IMR-90 (cell line): ENCODE measurements around the gene ATP2C2. TPM values are rescaled to one million over a fixed set of nuclear protein-coding genes. Genes with fewer than 3 reads are reported as not detected.

Experiments used
- ATAC-seq: fragments of 200-7000 bp; cut with Tn5 transposase; 2 replicates; pipeline ENCODE4 v1.9.1; 2020; ENCODE audit warnings: low read depth, mild to moderate bottlenecking, moderate library complexity
- BruUV-seq: library from RNA; stranded (reverse); fragments of 400-500 nt; replicated peaks from 2 replicates; lab custom pipeline; 2021; lab: Mats Ljungman, UMichigan
- CTCF ChIA-PET: fragments of 300-600 bp; formaldehyde crosslinking; extraction: SDS; loops from one replicate; lab custom pipeline; 2021; ENCODE audit warnings: antibody characterized with exemption; lab: Yijun Ruan, JAX
- POLR2A ChIA-PET: fragments of 300-600 bp; sonication (Branson Sonifier 250); formaldehyde crosslinking; loops from one replicate; lab custom pipeline; 2022; ENCODE audit warnings: antibody characterized with exemption; ENCODE audit not compliant: unreplicated experiment; lab: Charles Lee
- DNase-seq: peaks from one replicate; pipeline ENCODE4 v3.0.0; 2013
- H2AFZ ChIP-seq: replicated peaks from 2 replicates; pipeline ENCODE3; 2013; ENCODE audit warnings: low read length, mild to moderate bottlenecking; ENCODE audit not compliant: poor library complexity
- H2AK5ac ChIP-seq: 2 replicates; pipeline ENCODE4 v1.6.1; 2013; ENCODE audit warnings: low read depth, low read length, inconsistent platforms
- H2AK9ac ChIP-seq: replicated peaks from 2 replicates; pipeline ENCODE3; 2013; ENCODE audit warnings: mild to moderate bottlenecking, low read depth, low read length, moderate library complexity; ENCODE audit not compliant: poor library complexity
- H2BK120ac ChIP-seq: 2 replicates; pipeline ENCODE4 v1.6.1; 2013; ENCODE audit warnings: low read depth, low read length, inconsistent platforms
- H2BK15ac ChIP-seq: 3 replicates; pipeline ENCODE4 v1.6.1; 2013; ENCODE audit warnings: low read depth, low read length, inconsistent platforms
- H2BK20ac ChIP-seq: 2 replicates; pipeline ENCODE4 v1.6.1; 2013; ENCODE audit warnings: low read depth, mild to moderate bottlenecking, inconsistent platforms, low read length, moderate library complexity
- H2BK5ac ChIP-seq: 2 replicates; pipeline ENCODE4 v1.6.1; 2013; ENCODE audit warnings: mild to moderate bottlenecking, low read depth, low read length, inconsistent platforms; ENCODE audit not compliant: poor library complexity, severe bottlenecking
- H3K14ac ChIP-seq: replicated peaks from 2 replicates; pipeline ENCODE4 v1.6.1; 2013; ENCODE audit warnings: low read depth, low read length, inconsistent platforms
- H3K18ac ChIP-seq: 2 replicates; pipeline ENCODE4 v1.6.1; 2013; ENCODE audit warnings: low read depth, low read length, control low read depth
- H3K23ac ChIP-seq: 2 replicates; pipeline ENCODE4 v1.6.1; 2013; ENCODE audit warnings: low read depth, low read length, inconsistent platforms
- H3K27ac ChIP-seq: 2 replicates; pipeline ENCODE4 v1.5.1; 2013; ENCODE audit warnings: mild to moderate bottlenecking, control low read depth, low read length; ENCODE audit not compliant: insufficient read depth
- H3K27me3 ChIP-seq: 2 replicates; pipeline ENCODE4 v1.6.1; 2013; ENCODE audit warnings: low read length; ENCODE audit not compliant: control insufficient read depth, insufficient read depth
- H3K36me3 ChIP-seq: 2 replicates; pipeline ENCODE4 v1.6.1; 2013; ENCODE audit warnings: low read length, mixed read lengths; ENCODE audit not compliant: control insufficient read depth, insufficient read depth
- H3K4ac ChIP-seq: 2 replicates; pipeline ENCODE4 v1.6.1; 2013; ENCODE audit warnings: low read depth, low read length, inconsistent platforms
- H3K4me1 ChIP-seq: 2 replicates; pipeline ENCODE4 v1.6.1; 2013; ENCODE audit warnings: low read length, mixed read lengths; ENCODE audit not compliant: control insufficient read depth, insufficient read depth
- H3K4me2 ChIP-seq: 2 replicates; pipeline ENCODE4 v1.6.1; 2013; ENCODE audit warnings: low read depth, mild to moderate bottlenecking, control low read depth, low read length, moderate library complexity
- H3K4me3 ChIP-seq: 2 replicates; pipeline ENCODE4 v1.5.1; 2013; ENCODE audit warnings: low read depth, mild to moderate bottlenecking, control low read depth, low read length, moderate library complexity; ENCODE audit not compliant: insufficient read depth
- H3K56ac ChIP-seq: 2 replicates; pipeline ENCODE4 v1.6.1; 2013; ENCODE audit warnings: low read length, inconsistent platforms; ENCODE audit not compliant: insufficient read depth; ENCODE audit errors: extremely low read depth
- H3K79me1 ChIP-seq, 2 experiments: 2 replicates each; pipeline ENCODE4 v1.6.1; 2013; ENCODE audit warnings: low read length in 2 of 2, inconsistent platforms in 1 of 2, low read depth in 1 of 2
- H3K9ac ChIP-seq: 2 replicates; pipeline ENCODE4 v1.6.1; 2013; ENCODE audit warnings: low read depth, low read length, control low read depth
- H3K9me1 ChIP-seq: 2 replicates; pipeline ENCODE4 v1.6.1; 2013; ENCODE audit warnings: low read length, inconsistent platforms; ENCODE audit not compliant: insufficient read depth
- H3K9me3 ChIP-seq: 2 replicates; pipeline ENCODE4 v1.6.1; 2013; ENCODE audit warnings: low read length; ENCODE audit not compliant: control insufficient read depth, insufficient read depth
- H4K20me1 ChIP-seq: 2 replicates; pipeline ENCODE4 v1.6.1; 2013; ENCODE audit warnings: low read length, inconsistent platforms; ENCODE audit not compliant: insufficient read depth
- H4K5ac ChIP-seq: 2 replicates; pipeline ENCODE4 v1.6.1; 2013; ENCODE audit warnings: mild to moderate bottlenecking, low read depth, low read length, control low read depth
- H4K8ac ChIP-seq, 2 experiments: 2 replicates each; pipeline ENCODE4 v1.6.1; 2013; ENCODE audit warnings: low read depth in 2 of 2, low read length in 2 of 2, control low read depth in 1 of 2, inconsistent platforms in 1 of 2
- H4K91ac ChIP-seq: 2 replicates; pipeline ENCODE4 v1.6.1; 2013; ENCODE audit warnings: low read depth, low read length, inconsistent platforms; ENCODE audit not compliant: insufficient read depth
- BHLHE40 ChIP-seq: fragments of 150-350 bp; IDR thresholded peaks from 2 replicates; pipeline ENCODE4 v1.6.1; 2016; ENCODE audit warnings: mild to moderate bottlenecking, low read depth, low read length
- CEBPB ChIP-seq: IDR thresholded peaks from 2 replicates; pipeline ENCODE4 v1.6.1; 2012; ENCODE audit warnings: low read depth, low read length, improper control_type of control experiment
- CHD1 ChIP-seq: IDR thresholded peaks from 2 replicates; pipeline ENCODE4 v1.6.1; 2012; ENCODE audit warnings: low read depth, low read length, improper control_type of control experiment
- CTCF ChIP-seq: conservative IDR thresholded peaks from 2 replicates; pipeline ENCODE4 v1.5.1; 2012; ENCODE audit warnings: mild to moderate bottlenecking, low read depth, low read length, improper control_type of control experiment
- ELK1 ChIP-seq: fragments of 150-350 bp; IDR thresholded peaks from 2 replicates; pipeline ENCODE4 v1.6.1; 2016; ENCODE audit warnings: low read depth, mild to moderate bottlenecking, low read length, moderate library complexity, borderline replicate concordance
- FOS ChIP-seq: fragments of 150-350 bp; IDR thresholded peaks from 2 replicates; pipeline ENCODE4 v1.6.1; 2016; ENCODE audit warnings: low read depth, low read length
- MAFK ChIP-seq: IDR thresholded peaks from 2 replicates; pipeline ENCODE4 v1.6.1; 2012; ENCODE audit warnings: low read depth, low read length, improper control_type of control experiment
- MAZ ChIP-seq: IDR thresholded peaks from 2 replicates; pipeline ENCODE4 v1.6.1; 2012; ENCODE audit warnings: low read depth, mild to moderate bottlenecking, low read length, improper control_type of control experiment, moderate library complexity, borderline replicate concordance
- MXI1 ChIP-seq: IDR thresholded peaks from 2 replicates; pipeline ENCODE4 v1.6.1; 2012; ENCODE audit warnings: low read depth, mild to moderate bottlenecking, low read length, moderate library complexity, borderline replicate concordance
- POLR2A ChIP-seq: IDR thresholded peaks from 2 replicates; pipeline ENCODE4 v1.6.1; 2012; ENCODE audit warnings: mild to moderate bottlenecking, low read depth, low read length
- RAD21 ChIP-seq: IDR thresholded peaks from 2 replicates; pipeline ENCODE4 v1.6.1; 2012; ENCODE audit warnings: low read length, improper control_type of control experiment
- RCOR1 ChIP-seq: IDR thresholded peaks from 2 replicates; pipeline ENCODE4 v1.6.1; 2012; ENCODE audit warnings: mild to moderate bottlenecking, low read length, improper control_type of control experiment; ENCODE audit not compliant: insufficient replicate concordance
- RFX5 ChIP-seq: IDR thresholded peaks from 2 replicates; pipeline ENCODE4 v1.8.0; 2012; ENCODE audit warnings: low read depth, mild to moderate bottlenecking, low read length, moderate library complexity
- SMC3 ChIP-seq: fragments of 150-350 bp; IDR thresholded peaks from 2 replicates; pipeline ENCODE4 v1.6.1; 2016; ENCODE audit warnings: low read depth, mild to moderate bottlenecking, antibody characterized with exemption, low read length, moderate library complexity
- WGBS, 2 experiments: methylation state at CpG; one replicate each; pipeline versions ENCODE4 v1.1.5 to v1.1.7; 2013; ENCODE audit warnings: missing lambda C conversion rate in 2 of 2; ENCODE audit not compliant: insufficient read length in 1 of 2; ENCODE audit errors: extremely low coverage in 2 of 2; 5-methylcytosine and 5-hydroxymethylcytosine counted together
- dilution Hi-C: fragments of 300-500 bp; cut with HindIII; formaldehyde crosslinking; loops from one replicate; pipeline ENCODE4 v1.14.3; 2018; ENCODE audit warnings: low sequenced_read_pairs; ENCODE audit not compliant: unreplicated experiment
- in situ Hi-C: fragments of 300-500 bp; cut with MboI; formaldehyde crosslinking; loops from 3 replicates; pipeline ENCODE4 v1.14.3; 2019; ENCODE audit warnings: low sequenced_read_pairs, inconsistent platforms, mixed read lengths
- intact Hi-C: fragments of 100-400 bp; cut with micrococcal nuclease; formaldehyde crosslinking; loops from 2 replicates; pipeline ENCODE4 v1.10.0; 2022
- polyA plus RNA-seq, 3 experiments: library from polyadenylated mRNA; depleted of rRNA; stranded (reverse); fragments of >200 nt; gene quantifications; 2 replicates each; pipeline ENCODE4 v1.2.3, GENCODE V29; 2012; ENCODE audit warnings: low replicate concordance in 1 of 3
- total RNA-seq: library from RNA; depleted of rRNA; stranded (reverse); fragments of >200 nt; gene quantifications from 2 replicates; pipeline ENCODE4 v1.2.3, GENCODE V29; 2012
- TF ChIP-seq, protein P1 (sequence below): fragments of 150-350 bp; IDR thresholded peaks from 2 replicates; pipeline ENCODE4 v1.6.1; 2017; ENCODE audit warnings: mild to moderate bottlenecking, antibody characterized with exemption, low read length, low read depth

Gene ATP2C2
- total and polyA plus RNA-seq, 2 of the 4 experiments (the other 2 are of a cell fraction), result not detected

- Histone ChIP-seq H2BK15ac (no peak overlapping the region), H3K56ac (no peak overlapping the region), H3K4me1 (no peaks in the 10 kb centered on the region), H3K9ac (no peak overlapping the region), H2AK9ac (no peak overlapping the region), H3K79me1 (no peaks in the 10 kb centered on the region), H3K23ac (no peak overlapping the region), H4K8ac (no peak overlapping the region), H3K36me3 (no peaks in the 10 kb centered on the region), H4K20me1 (no peaks in the 10 kb centered on the region), H2BK5ac (no peak overlapping the region), H2BK120ac (no peak overlapping the region), H4K5ac (no peak overlapping the region), H2AFZ (no peak overlapping the region), H2AK5ac (no peak overlapping the region), H3K18ac (no peak overlapping the region), H3K14ac (no peak overlapping the region), H3K27me3 (peaks cover 49% of the 10 kb centered on the region), H3K27ac (no peak overlapping the region), H3K4me2 (no peak overlapping the region), H3K4me3 (no peak overlapping the region), H4K91ac (no peak overlapping the region), H3K9me3 (no peaks in the 10 kb centered on the region; the same call in 1 of the 2 replicates), H3K9me1 (0 out of 2 replicates have a peak, but pooled peaks cover 2% of the 10 kb centered on the region), H2BK20ac (no peak overlapping the region), H3K4ac (no peak overlapping the region)
- intact Hi-C loops (no loop called here), dilution Hi-C loops (no loop called here), in situ Hi-C loops (no loop called here)
- BruUV-seq, result no TSS peak
- DNase-seq (no peak), ATAC-seq (no peak)
- POLR2A ChIA-PET, result no interaction called here
- WGBS, 2 experiments, result 82% methylated on average over 14 of the region's 24 CpGs; no CpG with 5 or more reads in 1 of the 2 experiments
- CTCF ChIA-PET, result interaction anchor here (0.6 kb wide), 1 partner anchor 27 kb away, joined by 3 read pairs; no protein-coding TSS in a partner anchor
- TF ChIP-seq CHD1 (no peak), CTCF (no peak), CEBPB (no peak), RFX5 (no peak), RCOR1 (no peak), MAFK (no peak), POLR2A (no peak), MAZ (no peak), SMC3 (no peak), FOS (no peak), MXI1 (no peak), ELK1 (no peak), RAD21 (no peak), BHLHE40 (no peak)
- TF ChIP-seq, protein P1, sequence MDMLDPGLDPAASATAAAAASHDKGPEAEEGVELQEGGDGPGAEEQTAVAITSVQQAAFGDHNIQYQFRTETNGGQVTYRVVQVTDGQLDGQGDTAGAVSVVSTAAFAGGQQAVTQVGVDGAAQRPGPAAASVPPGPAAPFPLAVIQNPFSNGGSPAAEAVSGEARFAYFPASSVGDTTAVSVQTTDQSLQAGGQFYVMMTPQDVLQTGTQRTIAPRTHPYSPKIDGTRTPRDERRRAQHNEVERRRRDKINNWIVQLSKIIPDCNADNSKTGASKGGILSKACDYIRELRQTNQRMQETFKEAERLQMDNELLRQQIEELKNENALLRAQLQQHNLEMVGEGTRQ, result no peak
Observed at GRCh38 chr16:84341528-84342295, 26.6 kb upstream of the ATP2C2 start.
